GM18502 (cell line): ENCODE data around the gene C1QTNF12.
"Not testable (repeated sequence)": the region's sequence is repeated elsewhere in the genome, so short reads cannot be mapped to it uniquely, and the experiment has no call there.

ENCODE experiments used
- ATAC-seq: cut with Tn5 transposase; IDR thresholded peaks from one replicate; pipeline ENCODE4 v1.9.1; 2021; ENCODE audit warnings: mild to moderate bottlenecking; ENCODE audit not compliant: unreplicated experiment, poor library complexity

C1QTNF12 gene

DNA sequence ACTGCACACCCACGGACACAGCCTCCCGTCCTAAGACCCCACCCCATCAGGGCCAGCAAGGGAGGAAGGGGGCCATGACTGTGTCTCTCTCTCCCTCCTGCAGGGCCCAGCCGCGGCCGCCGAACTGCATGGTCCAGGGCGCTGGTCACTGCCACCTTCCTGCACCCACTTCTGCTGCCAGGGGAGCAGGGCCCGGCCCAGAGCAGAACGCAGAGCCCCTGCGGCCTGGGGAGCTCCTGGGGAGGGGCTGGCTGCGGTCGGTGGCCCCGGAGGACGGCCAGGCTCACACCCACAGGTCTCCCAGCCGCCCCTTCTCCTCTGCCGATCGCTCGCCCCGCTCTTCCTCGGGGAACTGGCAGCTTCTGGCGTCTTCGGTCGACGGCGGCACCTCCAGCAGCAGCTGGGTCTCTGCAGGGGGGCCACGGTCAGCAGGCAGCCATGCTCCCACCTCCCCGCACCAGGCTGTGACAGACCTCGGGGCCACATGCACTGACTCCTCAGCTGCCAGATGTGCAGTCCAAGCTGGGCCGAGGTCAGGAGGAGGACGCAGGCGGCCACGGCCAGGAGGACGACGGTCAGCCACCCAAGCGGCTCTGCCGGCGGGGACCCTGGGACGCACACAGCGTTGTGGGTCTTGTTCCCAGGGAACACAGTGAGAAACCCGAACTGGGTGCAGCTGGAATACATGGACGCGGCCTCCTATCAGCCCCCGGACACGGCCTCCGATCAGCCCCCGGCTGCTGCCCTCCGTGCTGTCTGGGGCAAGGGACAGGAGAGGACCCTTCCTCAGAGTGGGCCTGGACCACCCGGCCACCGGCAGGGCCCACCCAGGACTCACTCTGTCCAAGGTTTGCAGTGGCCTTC is 42.7 kb downstream of the C1QTNF12 start:
- no peak for ATAC-seq

DNA sequence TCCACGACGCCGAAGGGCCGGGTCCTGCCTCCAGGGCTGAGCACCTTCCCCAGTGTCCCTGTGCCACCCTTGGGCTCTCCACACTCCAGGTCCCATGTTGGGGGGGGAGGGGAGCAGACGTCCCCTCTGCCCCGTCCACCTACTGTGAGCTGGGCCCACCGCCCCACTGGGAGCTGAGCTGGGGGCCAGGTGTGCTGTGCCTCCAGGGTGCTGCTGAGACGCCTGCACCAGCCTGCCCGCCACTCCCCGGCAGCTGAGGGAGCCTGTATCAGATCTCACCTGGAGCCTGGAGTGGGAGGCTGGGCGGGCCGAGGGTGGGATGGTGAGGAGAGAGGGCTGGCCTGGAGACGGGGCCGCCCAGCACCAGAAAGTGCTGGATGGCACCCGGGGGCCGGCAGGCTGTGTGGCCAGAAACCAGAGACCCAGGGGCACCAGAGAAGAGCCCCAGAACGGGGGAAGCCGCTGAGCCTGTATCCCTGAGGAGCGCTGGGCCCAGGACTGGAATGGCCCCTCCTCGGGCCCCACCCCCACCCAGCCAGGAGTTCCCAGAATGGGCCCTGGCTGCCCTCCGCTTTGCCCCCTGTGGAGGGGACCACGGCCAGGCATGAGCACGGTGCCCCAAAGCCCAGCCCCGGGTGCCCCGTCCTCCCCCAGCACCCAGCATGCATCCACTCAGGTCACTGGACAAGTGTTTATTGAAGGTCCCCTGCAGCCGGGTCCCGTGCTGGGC is 43.5 kb downstream of the C1QTNF12 start:
- ATAC-seq: no peak

DNA sequence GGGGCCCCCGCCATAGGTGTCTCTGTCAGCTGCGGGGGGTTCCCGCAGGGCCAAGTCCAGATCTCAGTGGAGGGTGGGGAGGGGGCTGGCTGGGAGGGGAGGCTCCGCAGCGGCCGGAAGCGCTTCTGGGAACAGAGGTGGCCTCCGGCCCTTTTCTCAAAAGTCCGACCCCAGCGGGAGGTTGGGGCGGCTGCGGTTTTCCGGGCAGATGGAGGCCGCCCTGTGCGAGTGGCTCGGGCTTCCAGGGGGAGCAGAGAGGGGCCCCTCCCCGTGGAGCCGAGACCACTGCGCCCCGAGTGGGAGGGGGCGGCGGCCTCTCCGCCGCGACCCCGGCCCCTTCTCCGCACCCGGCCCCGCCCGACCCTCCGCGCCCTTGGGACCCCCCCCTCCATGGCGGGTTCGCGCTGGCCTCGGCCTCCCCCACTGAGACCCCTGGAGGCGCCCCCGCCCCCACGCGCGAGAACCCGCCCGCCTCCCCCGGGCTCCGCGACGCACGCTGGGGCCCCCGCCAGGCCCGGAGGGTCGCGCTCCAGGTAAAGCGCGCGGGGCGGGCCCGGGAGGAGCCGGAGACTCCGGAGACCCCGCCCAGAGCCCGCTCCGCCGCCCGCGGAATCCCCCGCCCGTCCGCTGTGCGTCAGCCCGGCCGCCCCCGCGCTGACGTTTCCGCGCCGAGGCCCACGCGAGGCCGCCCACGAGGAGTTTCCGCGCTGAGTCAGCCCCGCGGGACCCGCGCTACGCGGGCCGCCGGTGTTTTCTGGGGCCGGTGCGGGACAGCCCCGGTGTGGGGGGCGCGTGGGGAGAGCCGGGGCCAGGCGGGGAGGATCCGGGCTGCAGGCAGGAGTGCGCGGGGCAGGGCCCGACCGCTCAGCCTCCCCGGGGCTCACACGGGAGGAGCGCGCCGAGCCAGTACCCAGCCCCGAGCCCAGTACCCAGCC is 45.4 kb downstream of the C1QTNF12 start:
- no peak for ATAC-seq

DNA sequence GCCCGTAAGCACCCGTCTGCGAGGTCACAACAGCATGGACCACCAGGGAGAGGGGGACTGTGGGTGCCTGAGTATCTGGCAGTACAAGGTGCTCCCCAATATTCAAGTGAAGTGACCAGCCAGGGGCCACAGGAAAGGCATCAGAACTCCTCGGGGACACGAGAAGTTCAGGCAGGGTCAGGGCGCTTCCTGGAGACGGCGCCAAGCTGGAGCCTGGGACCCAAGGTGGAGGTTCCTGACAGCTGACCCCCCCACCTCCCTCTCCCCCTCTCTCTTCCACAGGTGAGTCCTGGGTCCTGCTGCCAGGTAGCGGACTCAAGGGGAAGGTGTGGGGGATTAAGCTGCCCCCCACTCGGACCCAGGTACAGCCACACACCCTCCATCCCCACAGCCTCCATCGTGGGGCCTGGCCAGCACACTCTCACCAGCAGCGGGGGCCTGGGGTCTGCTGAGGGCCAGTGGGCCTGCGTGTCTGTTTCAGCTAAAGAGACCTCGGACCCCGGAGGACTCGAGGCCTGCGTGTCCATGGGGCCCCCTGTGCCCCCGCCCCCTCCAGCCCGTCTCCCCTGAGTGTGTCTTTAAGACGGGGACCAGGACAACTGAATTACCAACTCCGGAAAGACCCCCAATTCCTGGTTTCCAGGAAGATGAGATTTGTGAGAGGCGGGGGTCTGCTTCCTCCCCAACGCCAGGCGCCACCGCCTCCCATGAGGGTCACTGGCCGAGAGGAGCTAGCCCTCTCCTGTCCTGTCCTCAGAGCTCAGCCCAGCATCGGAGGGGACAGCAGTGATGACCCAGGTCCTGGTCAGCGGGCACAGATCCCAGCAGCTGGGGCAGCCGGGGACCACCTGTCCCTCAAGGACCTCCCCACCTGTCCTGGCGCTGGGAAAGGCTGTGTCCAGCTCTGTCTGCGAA is 46.3 kb downstream of the C1QTNF12 start:
- no peak for ATAC-seq

DNA sequence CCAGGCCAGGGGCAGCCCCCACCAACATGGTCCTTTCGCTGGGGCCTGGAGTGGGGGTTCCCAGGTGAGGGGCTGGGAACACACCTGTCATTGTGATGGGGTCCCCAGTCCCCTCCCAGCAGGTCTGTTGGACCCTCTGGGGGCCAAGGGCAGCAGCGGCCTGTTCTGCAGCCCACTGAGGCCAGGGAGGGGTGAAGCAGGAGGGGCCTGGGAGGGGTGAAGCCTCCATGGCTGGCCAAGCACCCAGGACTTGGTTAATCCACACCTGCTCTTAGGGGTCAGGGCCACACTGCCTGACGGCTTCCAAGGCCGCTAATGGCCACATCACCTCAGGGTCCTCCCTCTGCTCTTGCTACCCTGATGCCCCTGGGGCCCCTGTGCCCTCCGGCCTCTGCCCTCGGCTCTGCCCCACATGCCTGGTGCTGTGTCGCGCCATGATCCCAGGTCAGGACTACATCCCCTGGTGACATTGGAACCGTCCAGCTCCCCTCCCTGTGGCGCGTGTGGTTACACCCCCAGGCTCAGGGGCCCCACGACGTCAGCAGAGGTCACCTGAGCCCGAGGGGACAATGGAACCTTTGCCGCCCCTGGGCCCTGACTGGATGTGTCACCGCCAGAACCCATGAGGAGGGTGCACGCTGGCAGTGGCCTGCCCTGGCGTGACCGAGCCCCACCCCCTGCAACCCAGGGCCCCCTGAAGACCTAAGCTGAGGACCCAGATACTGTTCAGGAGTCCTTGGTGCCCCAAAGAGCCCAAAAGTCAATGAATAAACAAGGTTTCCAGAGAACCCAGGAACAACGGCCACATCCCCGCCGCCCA is 47.2 kb downstream of the C1QTNF12 start:
- ATAC-seq: no peak

DNA sequence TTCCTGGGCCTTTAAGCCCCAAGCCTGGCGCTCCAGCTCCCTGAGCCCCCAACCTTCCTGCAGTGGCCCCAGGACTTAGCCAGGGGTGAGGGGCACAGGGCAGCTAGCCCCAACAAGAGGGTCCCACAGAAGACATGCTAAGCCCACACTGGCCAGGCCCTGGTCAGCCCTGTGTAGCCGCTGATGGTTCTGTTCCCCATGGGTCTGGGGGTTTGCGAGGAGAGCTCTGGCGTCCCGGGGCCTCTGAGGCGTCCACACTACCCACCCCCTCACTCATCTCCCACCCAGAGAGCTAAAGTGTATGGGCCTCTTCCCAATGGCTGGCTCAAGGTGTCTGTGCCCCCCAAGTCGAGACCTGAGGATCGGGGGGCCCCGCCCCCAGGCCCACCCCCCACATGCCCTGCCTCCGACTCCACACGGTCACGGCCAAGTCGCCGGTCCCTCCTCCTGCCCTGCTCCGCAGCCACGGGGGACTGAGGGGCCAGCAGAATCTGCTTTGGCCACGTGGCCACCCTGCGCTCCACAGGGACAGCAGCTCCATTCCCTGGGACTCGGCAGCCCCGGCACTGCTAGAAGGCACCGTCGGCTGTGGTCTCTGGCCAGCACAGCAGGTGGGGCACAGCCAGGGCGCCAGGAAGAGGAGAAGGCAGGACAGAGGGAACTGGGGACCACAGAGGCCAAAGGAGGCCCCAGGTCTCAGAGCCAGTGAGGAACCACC is 47.9 kb downstream of the C1QTNF12 start:
- ATAC-seq: no peak

DNA sequence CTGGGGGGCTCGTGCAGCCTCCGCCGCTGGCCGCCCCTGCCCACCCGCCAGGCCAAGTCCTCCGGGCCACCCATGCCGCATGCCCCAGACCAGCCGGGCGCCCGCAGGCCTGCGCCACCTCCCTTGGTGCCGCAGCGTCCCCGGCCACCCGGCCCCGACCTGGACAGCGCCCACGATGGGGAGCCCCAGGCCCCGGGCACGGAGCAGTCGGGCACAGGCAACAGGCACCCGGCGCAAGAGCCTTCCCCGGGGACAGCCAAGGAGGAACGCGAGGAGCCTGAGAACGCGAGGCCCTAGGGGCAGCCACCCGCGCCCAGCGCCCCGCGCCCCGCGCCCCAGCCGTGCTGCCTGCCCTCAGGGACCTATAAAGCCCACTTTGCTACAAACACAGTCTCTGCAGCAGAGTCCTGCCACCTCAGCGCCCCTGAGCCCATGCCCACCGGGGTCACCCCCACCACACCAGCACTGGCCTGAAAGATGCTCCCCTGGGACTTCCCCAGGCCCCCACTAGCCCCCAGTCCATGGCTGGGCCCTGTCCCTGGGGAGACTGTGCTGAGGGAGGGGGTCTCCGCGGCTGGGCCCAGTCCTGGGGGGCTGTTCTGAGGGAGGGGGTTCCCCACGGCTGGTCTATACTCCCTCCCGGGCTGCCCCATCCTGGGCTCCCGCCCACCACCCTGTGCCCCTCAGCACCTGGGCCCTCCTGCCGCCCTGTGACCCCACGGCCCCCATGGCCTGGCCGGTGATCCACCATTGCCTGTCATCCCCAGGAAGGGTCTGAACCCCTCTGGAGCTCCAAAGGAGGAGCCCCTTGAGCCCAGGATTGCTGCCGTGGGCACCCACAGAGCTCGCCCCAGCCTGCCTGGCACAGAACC is 48.7 kb downstream of the C1QTNF12 start:
- no peak for ATAC-seq

DNA sequence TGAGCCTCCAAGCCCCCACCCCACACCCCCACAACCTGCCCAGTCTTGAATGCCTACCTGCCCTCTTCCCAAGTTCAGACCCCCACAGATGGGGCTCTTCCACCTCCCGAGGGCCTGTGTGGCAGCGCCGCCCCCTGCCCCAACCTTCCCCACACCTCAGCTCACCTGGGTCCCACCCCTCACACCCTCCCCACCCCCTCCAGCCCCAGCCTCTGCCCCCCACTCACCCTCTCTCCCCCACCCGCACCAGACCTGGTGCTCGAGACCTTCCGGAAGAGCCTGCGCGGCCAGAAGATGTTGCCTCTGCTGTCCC is 49.4 kb downstream of the C1QTNF12 start:
- ATAC-seq: no peak

DNA sequence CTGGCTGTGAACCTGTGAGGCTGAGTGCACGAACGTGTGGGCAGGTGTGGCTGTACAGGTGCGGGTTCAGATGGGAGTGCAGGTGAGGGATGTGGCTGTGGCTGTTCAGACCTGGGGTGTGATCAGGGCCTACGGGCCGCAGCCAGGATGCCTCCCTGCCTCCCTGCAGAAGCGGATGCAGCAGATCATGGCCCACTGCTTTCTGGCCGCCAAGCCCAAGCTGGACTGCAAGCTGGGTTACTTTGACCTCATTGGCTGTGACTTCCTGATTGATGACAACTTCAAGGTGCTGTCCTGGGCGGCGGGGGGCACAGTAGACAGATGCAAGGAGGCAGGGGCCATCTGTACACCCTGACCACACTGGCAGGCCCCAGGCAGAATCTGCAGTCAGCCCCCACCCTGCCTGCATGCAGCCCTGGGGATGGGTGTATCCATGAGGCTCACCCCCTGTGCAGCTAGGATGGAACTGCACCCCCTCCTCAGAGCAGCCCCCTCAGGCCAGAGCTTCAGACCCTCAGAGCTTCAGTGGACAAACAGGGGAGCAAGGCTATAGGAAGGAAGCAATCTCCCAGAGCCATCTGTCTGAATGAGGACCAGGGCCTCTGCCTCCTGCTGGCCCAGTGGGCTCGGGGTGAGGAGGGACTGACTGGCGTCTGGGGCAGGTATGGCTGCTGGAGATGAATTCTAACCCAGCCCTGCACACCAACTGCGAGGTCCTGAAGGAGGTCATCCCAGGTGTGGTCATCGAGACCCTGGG is 49.9 kb downstream of the C1QTNF12 start:
- no peak for ATAC-seq

DNA sequence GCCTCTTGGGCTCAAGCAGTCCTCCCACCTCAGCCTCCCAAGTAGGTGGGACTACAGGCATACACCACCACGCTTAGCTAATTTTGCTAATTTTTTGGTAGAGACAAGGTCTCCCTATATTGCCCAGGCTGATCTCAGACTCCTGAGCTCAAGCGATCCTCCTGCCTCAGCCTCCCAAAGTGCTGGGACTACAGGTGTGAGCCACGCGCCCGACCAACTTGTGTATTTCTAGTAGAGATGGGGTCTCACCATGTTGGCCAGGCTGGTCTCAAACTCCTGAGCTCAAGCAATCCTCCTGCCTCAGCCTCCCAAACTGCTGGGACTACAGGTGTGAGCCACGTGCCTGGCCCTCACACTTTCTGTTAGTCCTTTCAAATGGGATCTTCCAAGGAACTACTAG is 50.8 kb downstream of the C1QTNF12 start:
- not testable (repeated sequence) for ATAC-seq

DNA sequence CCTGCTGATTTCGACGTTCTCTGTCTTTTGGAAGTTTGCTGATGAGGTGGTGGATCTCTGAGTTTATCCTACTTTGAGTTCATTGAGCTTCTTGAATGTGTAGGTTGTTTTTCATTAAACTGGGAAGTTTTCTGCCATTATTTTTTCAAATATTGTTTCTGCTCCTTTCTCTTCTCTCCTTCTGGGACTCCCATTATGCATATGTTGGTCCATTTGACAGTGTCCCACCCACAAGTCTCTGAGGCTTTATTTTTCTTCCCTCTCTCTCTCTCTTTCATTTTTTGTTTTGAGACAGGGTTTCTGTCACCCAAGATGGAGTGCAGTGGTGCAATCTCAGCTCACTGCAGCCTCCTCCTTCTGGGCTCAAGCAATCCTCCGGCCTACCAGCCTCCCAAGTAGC is 51.8 kb downstream of the C1QTNF12 start:
- no peak for ATAC-seq
